Breast epithelium (tissue), 3 donors: ENCODE measurements around the gene NR6A1.

ENCODE experiments used
- CTCF ChIP-seq, 3 donors: fragments of 450-650 bp; IDR thresholded peaks; one replicate each; pipeline ENCODE4 v1.5.1; 2016 to 2017; ENCODE audit warnings: antibody characterized with exemption in 3 of 3, mild to moderate bottlenecking in 3 of 3, moderate library complexity in 3 of 3
- POLR2A ChIP-seq: fragments of 450-650 bp; IDR thresholded peaks from one replicate; pipeline ENCODE4 v1.6.1; 2016; ENCODE audit warnings: antibody characterized with exemption, mild to moderate bottlenecking, moderate library complexity
- POLR2AphosphoS5 ChIP-seq, 3 donors: sonication (generic); formaldehyde crosslinking; IDR thresholded peaks; one replicate each; pipeline ENCODE4 v1.6.1; 2017; ENCODE audit warnings: antibody characterized with exemption in 3 of 3

- no peak for TF ChIP-seq CTCF (IDR thresholded peaks at IDR 0.05)
- TF ChIP-seq POLR2A: no peak
- TF ChIP-seq POLR2AphosphoS5 (IDR thresholded peaks at IDR 0.05): no peak
These were observed 64.4 kb downstream of the NR6A1 start for GRCh38 chr9:124706685-124707084.
